ENCODE data around the gene RNF220.

GRCh38 chr1:44431861-44432260, 26.8 kb downstream of the RNF220 start:
- TF ChIP-seq GATA2 (IDR thresholded peaks at IDR 0.05; ENCODE audit: low read depth, low read length) (no peak), GATA3 (IDR thresholded peaks at IDR 0.05; ENCODE audit: low read depth, low read length) (no peak)

Data from SH-SY5Y (cell line).